GM12878 (cell line): ENCODE results near the gene ZFPM1. TPM values are rescaled to one million over a fixed set of nuclear protein-coding genes. Genes with fewer than 3 reads are reported as not detected.

Experiments
- ATAC-seq: fragments of 200-7000 bp; cut with Tn5 transposase; 3 replicates; pipeline ENCODE4 v1.9.1; 2020; ENCODE audit warnings: mild to moderate bottlenecking, moderate library complexity
- BruUV-seq: library from RNA; stranded (reverse); fragments of 400-500 nt; replicated peaks from 2 replicates; lab custom pipeline; 2021; lab: Mats Ljungman, UMichigan
- CTCF ChIA-PET: fragments of 300-600 bp; sonication (Branson Sonifier 250); formaldehyde crosslinking; extraction: SDS; loops from one replicate; lab custom pipeline; 2021; ENCODE audit warnings: inconsistent platforms; lab: Yijun Ruan, JAX
- POLR2A ChIA-PET: fragments of 350-600 bp; formaldehyde crosslinking; extraction: SDS; loops from one replicate; lab custom pipeline; 2021; ENCODE audit warnings: inconsistent platforms; lab: Charles Lee
- RAD21 ChIA-PET: fragments of 300-600 bp; sonication (Branson Sonifier 250); formaldehyde crosslinking; loops from one replicate; lab custom pipeline; 2023; ENCODE audit warnings: antibody characterized with exemption; ENCODE audit not compliant: unreplicated experiment; lab: Charles Lee
- SMC1A ChIA-PET: fragments of 300-600 bp; sonication (Branson Sonifier 250); formaldehyde crosslinking; loops from one replicate; lab custom pipeline; 2023; ENCODE audit not compliant: unreplicated experiment, uncharacterized antibody; lab: Charles Lee
- DNase-seq: peaks from one replicate; pipeline ENCODE4 v3.0.0-alpha.2; 2011; ENCODE audit warnings: low read depth, low spot score
- FAIRE-seq: peaks from 3 replicates; lab custom pipeline; 2011; peaks lifted over from hg19 to GRCh38; lab: Jason Lieb, UNC
- H2AFZ ChIP-seq: 2 replicates; pipeline ENCODE4 v1.6.0; 2011; ENCODE audit warnings: low read depth, low read length, control low read depth; ENCODE audit not compliant: control insufficient read depth
- H3K27ac ChIP-seq: 2 replicates; pipeline ENCODE4 v1.5.1; 2011; ENCODE audit warnings: control low read depth; ENCODE audit not compliant: control insufficient read depth, insufficient read depth
- H3K27me3 ChIP-seq, 2 experiments: replicated peaks in 1 of 2; 2 replicates each; pipeline versions ENCODE4 v1.6.0 to v1.6.1; 2011; ENCODE audit warnings: low read length in 1 of 2; ENCODE audit not compliant: control insufficient read depth in 2 of 2, insufficient read depth in 2 of 2
- H3K36me3 ChIP-seq, 2 experiments: 2 replicates each; pipeline ENCODE4 v1.5.1; 2011; ENCODE audit warnings: low read length in 1 of 2; ENCODE audit not compliant: control insufficient read depth in 2 of 2, insufficient read depth in 2 of 2
- H3K4me1 ChIP-seq: 2 replicates; pipeline ENCODE4 v1.6.1; 2011; ENCODE audit warnings: mild to moderate bottlenecking, low read length, moderate library complexity, mixed read lengths; ENCODE audit not compliant: control insufficient read depth, insufficient read depth
- H3K4me2 ChIP-seq: 2 replicates; pipeline ENCODE4 v1.6.0; 2011; ENCODE audit warnings: control low read depth; ENCODE audit not compliant: control insufficient read depth, insufficient read depth
- H3K4me3 ChIP-seq: fragments of 200-600 bp; sonication (generic); 2 replicates; pipeline ENCODE4 v1.5.1; 2016
- H3K79me2 ChIP-seq: 2 replicates; pipeline ENCODE4 v1.6.0; 2011; ENCODE audit warnings: low read length; ENCODE audit not compliant: control insufficient read depth, insufficient read depth
- H3K9ac ChIP-seq: 2 replicates; pipeline ENCODE4 v1.8.0; 2011; ENCODE audit warnings: low read length, control low read depth, mixed read lengths; ENCODE audit not compliant: control insufficient read depth, insufficient read depth
- H3K9me3 ChIP-seq: replicated peaks from 3 replicates; pipeline ENCODE4 v1.5.1; 2011; ENCODE audit warnings: mild to moderate bottlenecking, low read length; ENCODE audit not compliant: control insufficient read depth, insufficient read depth
- H4K20me1 ChIP-seq: 2 replicates; pipeline ENCODE4 v1.6.0; 2011; ENCODE audit not compliant: control insufficient read depth, insufficient read depth
- CREM ChIP-seq: IDR thresholded peaks from 2 replicates; pipeline ENCODE4 v1.6.1; 2014; ENCODE audit warnings: antibody characterized with exemption, low read depth
- KLF5 ChIP-seq: fragments of 450-650 bp; IDR thresholded peaks from 2 replicates; pipeline ENCODE4 v1.6.1; 2014; ENCODE audit warnings: mild to moderate bottlenecking; ENCODE audit not compliant: partially characterized antibody
- MYB ChIP-seq: fragments of 150-350 bp; IDR thresholded peaks from 2 replicates; pipeline ENCODE4 v1.6.1; 2014; ENCODE audit warnings: mild to moderate bottlenecking, low read depth, low read length, borderline replicate concordance
- MYC ChIP-seq: IDR thresholded peaks from 2 replicates; pipeline ENCODE4 v1.6.1; 2011; ENCODE audit warnings: mild to moderate bottlenecking, low read length, moderate library complexity, inconsistent platforms; ENCODE audit not compliant: insufficient read depth, insufficient replicate concordance, insufficient read length, severe bottlenecking
- SIN3A ChIP-seq: IDR thresholded peaks from 2 replicates; pipeline ENCODE4 v1.6.1; 2012; ENCODE audit warnings: low read depth, low read length, improper control_type of control experiment
- SREBF1 ChIP-seq: IDR thresholded peaks from 2 replicates; pipeline ENCODE4 v1.6.1; 2012; ENCODE audit warnings: mild to moderate bottlenecking, low read length
- WGBS: methylation state at CpG from one replicate; pipeline ENCODE4 v1.1.6; 2016; ENCODE audit warnings: low lambda C conversion rate; ENCODE audit not compliant: insufficient replicate concordance, insufficient coverage; ENCODE audit errors: missing lambda C conversion rate; 5-methylcytosine and 5-hydroxymethylcytosine counted together
- in situ Hi-C: fragments of 300-500 bp; cut with MboI; formaldehyde crosslinking; loops from 9 replicates; pipeline ENCODE4 v1.14.3; 2018; ENCODE audit warnings: mixed read lengths
- intact Hi-C: fragments of 100-400 bp; cut with micrococcal nuclease; formaldehyde crosslinking; loops from one replicate; pipeline ENCODE4 v1.14.2; 2022; ENCODE audit not compliant: unreplicated experiment
- polyA plus RNA-seq, 11 experiments: library from polyadenylated mRNA; depleted of rRNA in 4 of 11; unstranded in 6 of 11; stranded (reverse) in 5 of 11; fragments of >200 nt; fragmentation: Nextera tagmentation in 4 of 11; fragmentation: Illumina TruSeq in 1 of 11; extraction: Ambion mirVana in 4 of 11; extraction: Trizol in 1 of 11; gene quantifications; 1 replicate in 1 of 11; 2 replicates in 10 of 11; pipeline versions ENCODE4 v1.2.1 to v1.2.3, GENCODE V29; 2011 to 2016; ENCODE audit warnings: inconsistent platforms in 2 of 11, missing spikeins in 2 of 11, low read depth in 1 of 11
- total RNA-seq, 4 experiments: library from RNA; depleted of rRNA in 3 of 4; stranded (reverse); fragments of >200 nt in 3 of 4; fragmentation: Illumina TruSeq in 1 of 4; extraction: Trizol in 1 of 4; gene quantifications; 2 replicates each; pipeline versions ENCODE4 v1.2.1 to v1.2.3, GENCODE V29; 2013 to 2021
- TF ChIP-seq, protein P1 (sequence below): fragments of 450-650 bp; formaldehyde crosslinking; IDR thresholded peaks from 2 replicates; pipeline ENCODE4 v1.5.0; 2022; ENCODE audit warnings: mild to moderate bottlenecking, missing genetic modification characterization
- TF ChIP-seq, protein P2 (sequence below): IDR thresholded peaks from 2 replicates; pipeline ENCODE4 v1.6.1; 2012; ENCODE audit warnings: mild to moderate bottlenecking, low read depth, low read length

ZFPM1 gene
- total and polyA plus RNA-seq, 10 of the 15 experiments (the other 5 are each of a cell fraction or from before 2014, with no cell fraction given): 0.02 to 5.1 (median 0.30) TPM

DNA sequence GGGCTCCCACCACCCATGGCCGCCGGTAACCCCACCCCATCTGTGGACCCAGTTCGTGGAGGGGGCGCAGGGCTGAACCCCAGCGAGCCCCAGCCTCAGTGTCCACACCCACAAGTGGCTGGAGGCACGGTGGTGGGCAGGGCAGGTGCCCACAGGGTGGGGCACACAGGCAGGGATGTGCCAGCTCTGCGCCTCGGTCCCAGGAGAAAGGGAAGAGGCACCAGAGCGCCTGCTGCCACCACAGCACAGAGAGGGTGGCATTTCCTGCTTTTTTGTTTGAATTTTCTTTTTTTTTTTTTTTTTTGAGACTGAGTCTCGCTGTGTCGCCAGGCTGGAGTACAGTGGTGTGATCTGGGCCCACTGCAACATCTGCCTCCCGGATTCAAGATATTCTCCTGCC lies 19.0 kb downstream of the ZFPM1 start:
- RAD21 ChIA-PET: no interaction called here
- no peak overlapping the region for H3K9ac ChIP-seq
- no peaks in the 10 kb centered on the region for H3K9me3 ChIP-seq
- H3K36me3 ChIP-seq: no peaks in the 10 kb centered on the region
- H3K79me2 ChIP-seq: no peaks in the 10 kb centered on the region; the same call in 1 of the 2 replicates
- WGBS: 64% methylated on average over 11 of the region's 12 CpGs
- BruUV-seq: no TSS peak
- no peak for DNase-seq
- no peaks in the 10 kb centered on the region for H3K27me3 ChIP-seq
- ATAC-seq: no peak
- no peak overlapping the region for H2AFZ ChIP-seq
- no peak for FAIRE-seq
- SMC1A ChIA-PET: no interaction called here
- CTCF ChIA-PET: interaction anchor here (0.6 kb wide), 1 partner anchor 810 kb away, joined by 3 read pairs; no protein-coding TSS in a partner anchor
- H3K4me2 ChIP-seq: no peak overlapping the region
- in situ Hi-C loops: no loop called here
- no peak overlapping the region for H3K27ac ChIP-seq
- TF ChIP-seq SREBF1 (no peak), MYB (no peak), CREM (no peak)
- H4K20me1 ChIP-seq: peaks cover 6% of the 10 kb centered on the region; the same call in 1 of the 2 replicates
- H3K4me3 ChIP-seq: no peak overlapping the region
- H3K4me1 ChIP-seq: peaks cover 6% of the 10 kb centered on the region
- POLR2A ChIA-PET: no interaction called here
- intact Hi-C loops: no loop called here

DNA sequence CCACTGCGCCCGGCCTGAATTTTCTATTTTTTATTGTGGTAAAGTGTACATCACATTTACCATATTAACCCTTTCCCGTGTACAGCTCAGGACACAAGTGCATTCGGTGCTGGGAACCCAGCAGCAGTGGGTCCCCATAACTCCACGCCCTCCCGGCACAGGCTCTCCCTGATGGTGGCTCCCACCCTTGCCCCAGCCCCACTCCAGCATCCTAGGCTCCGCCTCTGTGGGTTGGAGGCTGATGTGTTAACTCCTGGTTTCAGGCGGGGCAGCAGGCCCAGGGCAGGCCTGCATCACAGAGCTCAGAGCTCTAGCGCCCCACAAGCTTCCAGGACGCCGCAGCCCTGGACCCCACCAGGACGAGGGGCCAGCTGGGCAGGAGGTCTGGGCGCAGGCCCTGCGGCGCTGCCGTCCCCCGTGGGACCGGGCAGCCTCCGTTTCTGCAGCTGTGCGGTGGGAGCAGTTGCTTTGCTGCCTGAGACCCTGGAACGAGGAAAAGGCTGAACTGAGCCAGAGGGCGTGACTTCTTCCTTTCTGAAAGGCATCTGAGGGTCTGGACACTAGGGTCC lies 19.6 kb downstream of the ZFPM1 start:
- 78% methylated on average over 22 of the region's 22 CpGs for WGBS
- H3K9ac ChIP-seq: no peak overlapping the region
- H3K79me2 ChIP-seq: no peaks in the 10 kb centered on the region
- no peak for FAIRE-seq
- H2AFZ ChIP-seq: no peak overlapping the region
- BruUV-seq: no TSS peak
- POLR2A ChIA-PET: no interaction called here
- TF ChIP-seq MYB (no peak), KLF5 (no peak), MYC (no peak), SIN3A (no peak)
- TF ChIP-seq, protein P1, sequence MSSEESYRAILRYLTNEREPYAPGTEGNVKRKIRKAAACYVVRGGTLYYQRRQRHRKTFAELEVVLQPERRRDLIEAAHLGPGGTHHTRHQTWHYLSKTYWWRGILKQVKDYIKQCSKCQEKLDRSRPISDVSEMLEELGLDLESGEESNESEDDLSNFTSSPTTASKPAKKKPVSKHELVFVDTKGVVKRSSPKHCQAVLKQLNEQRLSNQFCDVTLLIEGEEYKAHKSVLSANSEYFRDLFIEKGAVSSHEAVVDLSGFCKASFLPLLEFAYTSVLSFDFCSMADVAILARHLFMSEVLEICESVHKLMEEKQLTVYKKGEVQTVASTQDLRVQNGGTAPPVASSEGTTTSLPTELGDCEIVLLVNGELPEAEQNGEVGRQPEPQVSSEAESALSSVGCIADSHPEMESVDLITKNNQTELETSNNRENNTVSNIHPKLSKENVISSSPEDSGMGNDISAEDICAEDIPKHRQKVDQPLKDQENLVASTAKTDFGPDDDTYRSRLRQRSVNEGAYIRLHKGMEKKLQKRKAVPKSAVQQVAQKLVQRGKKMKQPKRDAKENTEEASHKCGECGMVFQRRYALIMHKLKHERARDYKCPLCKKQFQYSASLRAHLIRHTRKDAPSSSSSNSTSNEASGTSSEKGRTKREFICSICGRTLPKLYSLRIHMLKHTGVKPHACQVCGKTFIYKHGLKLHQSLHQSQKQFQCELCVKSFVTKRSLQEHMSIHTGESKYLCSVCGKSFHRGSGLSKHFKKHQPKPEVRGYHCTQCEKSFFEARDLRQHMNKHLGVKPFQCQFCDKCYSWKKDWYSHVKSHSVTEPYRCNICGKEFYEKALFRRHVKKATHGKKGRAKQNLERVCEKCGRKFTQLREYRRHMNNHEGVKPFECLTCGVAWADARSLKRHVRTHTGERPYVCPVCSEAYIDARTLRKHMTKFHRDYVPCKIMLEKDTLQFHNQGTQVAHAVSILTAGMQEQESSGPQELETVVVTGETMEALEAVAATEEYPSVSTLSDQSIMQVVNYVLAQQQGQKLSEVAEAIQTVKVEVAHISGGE: no peak
- TF ChIP-seq, protein P2, sequence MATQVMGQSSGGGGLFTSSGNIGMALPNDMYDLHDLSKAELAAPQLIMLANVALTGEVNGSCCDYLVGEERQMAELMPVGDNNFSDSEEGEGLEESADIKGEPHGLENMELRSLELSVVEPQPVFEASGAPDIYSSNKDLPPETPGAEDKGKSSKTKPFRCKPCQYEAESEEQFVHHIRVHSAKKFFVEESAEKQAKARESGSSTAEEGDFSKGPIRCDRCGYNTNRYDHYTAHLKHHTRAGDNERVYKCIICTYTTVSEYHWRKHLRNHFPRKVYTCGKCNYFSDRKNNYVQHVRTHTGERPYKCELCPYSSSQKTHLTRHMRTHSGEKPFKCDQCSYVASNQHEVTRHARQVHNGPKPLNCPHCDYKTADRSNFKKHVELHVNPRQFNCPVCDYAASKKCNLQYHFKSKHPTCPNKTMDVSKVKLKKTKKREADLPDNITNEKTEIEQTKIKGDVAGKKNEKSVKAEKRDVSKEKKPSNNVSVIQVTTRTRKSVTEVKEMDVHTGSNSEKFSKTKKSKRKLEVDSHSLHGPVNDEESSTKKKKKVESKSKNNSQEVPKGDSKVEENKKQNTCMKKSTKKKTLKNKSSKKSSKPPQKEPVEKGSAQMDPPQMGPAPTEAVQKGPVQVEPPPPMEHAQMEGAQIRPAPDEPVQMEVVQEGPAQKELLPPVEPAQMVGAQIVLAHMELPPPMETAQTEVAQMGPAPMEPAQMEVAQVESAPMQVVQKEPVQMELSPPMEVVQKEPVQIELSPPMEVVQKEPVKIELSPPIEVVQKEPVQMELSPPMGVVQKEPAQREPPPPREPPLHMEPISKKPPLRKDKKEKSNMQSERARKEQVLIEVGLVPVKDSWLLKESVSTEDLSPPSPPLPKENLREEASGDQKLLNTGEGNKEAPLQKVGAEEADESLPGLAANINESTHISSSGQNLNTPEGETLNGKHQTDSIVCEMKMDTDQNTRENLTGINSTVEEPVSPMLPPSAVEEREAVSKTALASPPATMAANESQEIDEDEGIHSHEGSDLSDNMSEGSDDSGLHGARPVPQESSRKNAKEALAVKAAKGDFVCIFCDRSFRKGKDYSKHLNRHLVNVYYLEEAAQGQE: no peak
- intact Hi-C loops: no loop called here
- RAD21 ChIA-PET: no interaction called here
- no peak overlapping the region for H3K4me3 ChIP-seq
- peaks cover 6% of the 10 kb centered on the region; the same call in 1 of the 2 replicates for H4K20me1 ChIP-seq
- H3K27me3 ChIP-seq: no peaks in the 10 kb centered on the region
- no peak overlapping the region for H3K4me2 ChIP-seq
- H3K4me1 ChIP-seq: peaks cover 6% of the 10 kb centered on the region
- in situ Hi-C loops: no loop called here
- DNase-seq: no peak
- no peaks in the 10 kb centered on the region for H3K9me3 ChIP-seq
- H3K36me3 ChIP-seq: no peaks in the 10 kb centered on the region
- SMC1A ChIA-PET: no interaction called here
- ATAC-seq: no peak
- H3K27ac ChIP-seq: no peak overlapping the region
- CTCF ChIA-PET: interaction anchor here (0.6 kb wide), 1 partner anchor 438 kb away, joined by 3 read pairs; no protein-coding TSS in a partner anchor
